GM21717 (cell line): ENCODE data around the gene ASXL2.

Experiments
- ATAC-seq: cut with Tn5 transposase; IDR thresholded peaks from one replicate; pipeline ENCODE4 v1.9.1; 2021; ENCODE audit warnings: mild to moderate bottlenecking, moderate library complexity; ENCODE audit not compliant: unreplicated experiment

ASXL2 gene

GRCh38 chr2:25698752-25699151, 179.5 kb downstream of the ASXL2 start:
- ATAC-seq = no peak

- no peak for ATAC-seq
Measured at GRCh38 chr2:25697559-25698341, 180.5 kb downstream of the ASXL2 start.

- no peak for ATAC-seq
Measured at GRCh38 chr2:25692737-25693445, 185.4 kb downstream of the ASXL2 start.

- no peak for ATAC-seq
Measured at GRCh38 chr2:25692143-25692542, 186.1 kb downstream of the ASXL2 start.

GRCh38 chr2:25690058-25690457, 188.2 kb downstream of the ASXL2 start:
- ATAC-seq = no peak

GRCh38 chr2:25688236-25688635, 190.1 kb downstream of the ASXL2 start:
- ATAC-seq = no peak

- no peak for ATAC-seq
Measured at GRCh38 chr2:25685741-25686140, 192.5 kb downstream of the ASXL2 start.

GRCh38 chr2:25684577-25685473, 193.5 kb downstream of the ASXL2 start:
- no peak for ATAC-seq
